Muscle of arm (tissue), 12 donors: ENCODE results near the gene KIAA1671. TPM values are rescaled to one million over a fixed set of nuclear protein-coding genes. Genes with fewer than 3 reads are reported as not detected.

ENCODE experiments used
- DNase-seq: peaks from one replicate; pipeline ENCODE4 v3.0.0-alpha.2; 2013
- polyA plus RNA-seq, 12 donors: library from polyadenylated mRNA; unstranded; fragments of 120-200 nt; gene quantifications; one replicate each; pipeline ENCODE4 v1.2.1, GENCODE V29; 2013; ENCODE audit not compliant: insufficient read length in 12 of 12

Gene KIAA1671
- polyA plus RNA-seq, 12 donors = 22.8 to 48.6 (median 33.3) TPM; not detected in 1

DNA sequence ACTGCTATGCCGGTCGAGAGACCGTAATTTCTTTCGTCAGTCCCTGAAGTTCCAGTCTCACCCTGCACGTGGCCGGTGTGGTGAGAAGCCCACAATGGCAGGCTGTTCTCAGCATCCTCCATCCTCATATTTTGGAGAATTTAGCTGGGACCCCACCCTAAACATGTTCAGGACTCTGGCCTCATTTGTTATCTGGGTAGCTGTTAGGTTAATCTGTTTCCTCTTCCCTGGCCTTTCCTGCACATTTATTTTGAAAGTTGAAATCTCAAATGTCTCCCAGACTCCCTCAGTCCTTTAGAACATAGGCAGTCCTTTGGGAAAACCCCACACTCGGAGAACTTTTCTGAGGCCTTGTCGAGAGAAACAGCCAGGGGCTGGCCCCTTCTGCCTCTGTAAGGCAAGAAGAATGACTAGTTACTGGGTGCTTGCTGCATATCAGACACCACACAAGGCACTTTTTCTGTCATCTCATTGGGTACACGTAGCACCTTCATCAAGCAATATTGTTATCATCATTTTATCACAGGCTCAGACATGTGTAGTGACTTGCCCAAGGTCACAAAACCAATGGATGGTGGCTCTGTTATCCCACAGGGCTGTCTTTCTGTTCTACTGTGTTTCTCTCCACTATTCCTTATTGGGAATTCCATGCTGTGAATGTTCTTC, 137.8 kb downstream of the KIAA1671 start:
- DNase-seq = no peak

DNA sequence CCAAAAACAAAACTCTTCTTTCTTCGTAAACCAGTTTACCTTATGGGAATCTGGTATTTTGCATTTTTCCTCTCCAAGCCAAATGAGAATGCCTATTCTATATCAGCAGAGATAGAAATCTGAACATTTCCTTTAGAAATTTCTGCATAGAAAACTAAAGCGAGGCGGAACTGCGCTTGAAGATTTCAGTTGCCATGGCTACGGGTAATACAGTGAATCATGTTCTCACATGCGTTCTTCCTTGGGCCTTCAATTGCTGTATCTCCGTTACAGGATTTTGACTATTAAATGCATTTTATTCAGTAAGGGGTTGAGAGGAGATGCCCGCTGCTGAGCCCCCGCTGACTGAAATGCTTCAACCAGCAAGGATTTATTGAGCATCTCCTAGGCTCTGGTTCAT, 138.9 kb downstream of the KIAA1671 start:
- no peak for DNase-seq

DNA sequence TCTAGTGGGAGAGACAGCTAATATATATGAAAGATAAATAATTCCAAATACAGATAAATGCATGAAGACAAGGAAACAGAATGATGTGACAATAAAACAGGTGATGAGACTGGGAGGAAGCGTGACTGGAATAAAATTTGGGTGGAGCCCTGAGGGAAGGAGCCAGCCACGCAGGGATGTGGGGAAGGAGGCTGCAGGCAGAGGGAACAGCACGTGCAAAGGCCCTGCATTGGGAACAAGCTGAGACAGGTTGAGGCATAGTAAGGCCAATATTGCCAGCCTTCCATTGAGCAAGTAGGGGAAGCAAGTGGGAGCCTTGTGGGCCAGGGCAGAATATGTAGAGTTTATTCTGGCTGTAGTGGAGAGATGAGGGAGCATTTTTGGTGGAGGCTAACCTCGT, 139.6 kb downstream of the KIAA1671 start:
- DNase-seq = no peak

DNA sequence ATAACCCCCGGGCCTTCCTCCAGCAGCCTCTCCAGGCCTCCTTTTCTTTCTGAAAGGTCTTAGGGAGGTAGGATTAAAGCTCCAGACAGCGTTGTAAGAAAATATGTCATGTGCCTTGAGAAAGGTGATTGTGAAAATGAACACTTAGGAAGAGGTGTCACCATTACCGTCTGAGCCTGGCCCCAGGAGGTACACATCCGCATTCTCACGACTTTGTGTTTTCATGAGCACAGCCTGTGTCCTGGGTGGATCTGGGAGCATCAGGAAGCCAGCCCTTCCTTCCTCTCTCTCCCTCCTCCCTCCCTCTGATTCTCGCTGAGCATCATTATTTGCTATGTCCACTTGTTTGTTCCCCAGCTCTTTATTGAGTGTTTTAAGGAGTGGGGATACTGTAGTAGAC, 142.1 kb downstream of the KIAA1671 start:
- no peak for DNase-seq

DNA sequence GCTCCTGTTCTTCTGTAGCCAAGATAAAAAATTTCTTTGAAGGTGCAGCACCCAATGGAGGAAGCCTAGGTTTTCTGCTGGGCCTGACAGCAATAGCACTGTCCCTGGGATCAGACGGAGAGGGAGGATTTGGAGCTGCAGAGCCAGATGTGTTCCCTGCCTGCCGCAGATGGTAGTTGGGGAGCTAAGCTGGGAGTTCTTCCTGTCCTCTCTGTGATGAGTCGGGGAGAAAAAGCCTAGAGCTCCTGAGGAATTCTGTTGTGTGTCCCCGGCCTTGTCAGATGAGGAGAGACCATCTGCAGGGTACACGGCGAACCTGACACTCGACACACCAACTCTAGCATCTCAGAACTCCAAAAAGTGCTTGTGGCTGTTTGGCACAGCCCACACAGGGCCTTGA, 143.4 kb downstream of the KIAA1671 start:
- DNase-seq = no peak

DNA sequence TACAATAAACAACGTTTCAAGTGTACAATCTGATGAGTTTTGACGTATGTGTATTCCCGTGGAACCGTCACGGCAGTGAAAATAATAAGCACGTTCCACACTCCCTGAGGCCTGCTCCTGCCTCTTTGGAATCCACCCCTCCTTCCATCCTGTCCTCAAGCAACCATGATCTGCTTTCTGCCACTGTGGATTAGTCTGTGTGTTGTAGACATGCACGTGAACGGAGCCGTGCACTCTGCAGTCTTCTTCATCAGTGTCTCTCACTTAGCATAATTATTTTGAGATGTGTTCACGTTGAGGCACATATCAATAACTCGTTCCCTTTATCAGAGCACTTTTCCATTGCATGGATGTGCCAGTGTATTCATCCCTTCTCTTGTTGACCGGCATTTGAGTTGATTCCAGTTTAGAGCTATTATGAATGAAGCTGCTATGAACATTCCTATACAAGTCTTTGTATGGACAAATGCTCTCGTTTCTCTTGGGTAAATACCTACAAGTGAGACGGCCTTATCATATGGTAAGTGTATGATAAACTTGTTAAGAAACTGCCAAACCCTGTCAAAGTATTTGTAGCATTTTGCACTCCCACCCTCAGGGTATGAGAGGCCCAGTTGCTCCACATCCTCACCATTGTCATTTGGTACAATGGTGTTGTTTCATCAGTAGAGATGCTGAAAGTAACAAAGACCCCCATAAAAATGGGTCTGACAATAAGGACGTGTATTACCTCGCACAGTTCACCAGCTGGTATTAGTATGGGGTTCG, 144.3 kb downstream of the KIAA1671 start:
- no peak for DNase-seq

DNA sequence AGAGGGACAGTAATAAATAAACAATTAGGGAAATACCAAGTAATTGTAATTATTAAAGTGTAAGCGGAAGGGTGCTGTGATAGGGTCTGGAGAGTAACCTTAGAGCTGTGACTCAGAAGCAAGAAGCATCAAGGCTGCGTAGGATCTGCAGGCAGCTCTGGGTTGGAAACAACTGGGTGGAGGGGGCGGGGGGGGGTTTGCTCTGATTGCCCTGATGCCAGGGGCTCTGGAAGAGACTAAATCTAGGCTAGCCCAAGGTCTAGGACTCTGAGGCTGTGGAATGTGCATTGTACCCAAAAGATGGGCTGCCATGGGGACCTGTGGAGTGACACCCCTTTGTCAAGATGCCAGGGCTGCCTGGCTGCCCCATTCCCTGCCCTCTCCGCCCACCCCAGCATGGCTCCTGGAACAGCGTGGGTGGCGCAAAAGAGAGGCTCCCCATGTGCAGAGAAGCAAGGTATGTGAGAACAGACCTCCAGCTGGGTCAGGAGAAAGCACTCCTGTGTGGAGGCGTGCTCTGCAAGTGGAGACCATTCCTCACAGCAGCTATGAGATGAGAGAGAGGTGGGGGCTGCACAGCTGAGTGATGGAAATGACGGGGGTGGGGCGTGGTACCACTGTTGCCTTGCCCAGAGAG, 146.0 kb downstream of the KIAA1671 start:
- no peak for DNase-seq

DNA sequence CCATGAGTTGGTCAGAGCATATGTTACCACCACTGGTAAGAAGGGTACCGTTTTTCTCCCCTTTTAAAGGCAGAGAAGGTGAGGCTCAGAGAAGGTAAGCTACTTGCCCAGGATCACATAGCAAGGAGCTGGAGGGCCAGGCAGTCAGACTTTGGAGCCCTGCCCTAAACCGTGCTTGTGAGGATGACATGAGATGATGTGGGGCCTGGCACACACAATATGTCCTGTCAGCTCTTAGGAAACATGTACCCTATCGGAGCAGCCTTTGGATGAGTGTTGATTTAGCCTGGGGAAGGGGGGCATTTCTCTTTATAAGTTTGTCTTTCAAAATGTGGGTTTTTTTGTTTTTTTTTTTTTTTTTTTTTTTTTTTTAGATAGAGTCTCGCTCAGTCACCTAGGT, 146.7 kb downstream of the KIAA1671 start:
- no peak for DNase-seq

DNA sequence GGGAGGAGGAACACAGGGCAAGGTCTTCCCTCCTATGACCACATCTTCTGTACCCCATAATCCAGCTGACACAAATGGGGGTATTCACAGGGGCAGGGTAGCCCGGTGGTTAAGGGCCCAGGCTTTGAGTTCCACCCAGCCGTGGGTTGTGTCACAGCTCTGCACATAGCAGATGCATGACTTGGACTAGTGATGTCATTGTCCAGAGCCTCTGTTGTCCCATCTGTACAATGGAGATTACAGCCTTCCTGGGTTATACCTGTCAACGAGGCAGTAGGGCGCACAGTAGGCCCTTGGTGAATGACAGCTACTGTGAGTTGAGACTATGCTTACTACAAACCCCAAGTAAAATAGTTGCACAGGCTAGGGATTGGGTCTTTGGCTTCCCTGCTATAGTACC, 147.9 kb downstream of the KIAA1671 start:
- DNase-seq = no peak

DNA sequence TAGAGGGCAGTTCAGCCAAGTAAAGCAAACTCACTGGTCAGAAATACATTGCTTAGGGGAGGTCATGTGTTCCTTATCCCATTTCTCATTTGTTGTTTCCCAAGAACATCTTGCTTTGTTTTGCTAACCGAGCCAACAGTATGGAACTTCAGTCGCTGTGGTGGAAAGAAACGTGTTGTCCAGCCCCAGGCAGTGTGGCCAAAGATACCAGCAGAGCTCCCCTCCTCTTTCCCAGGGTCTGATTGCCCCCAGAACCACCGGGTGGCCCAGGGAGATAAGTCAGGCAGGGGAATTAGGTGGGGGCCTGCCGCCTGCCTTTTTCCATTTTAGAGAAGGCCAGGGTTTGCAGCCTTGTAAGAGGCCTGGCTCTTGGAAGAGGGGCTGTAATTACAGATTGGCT, 148.4 kb downstream of the KIAA1671 start:
- DNase-seq = no peak

DNA sequence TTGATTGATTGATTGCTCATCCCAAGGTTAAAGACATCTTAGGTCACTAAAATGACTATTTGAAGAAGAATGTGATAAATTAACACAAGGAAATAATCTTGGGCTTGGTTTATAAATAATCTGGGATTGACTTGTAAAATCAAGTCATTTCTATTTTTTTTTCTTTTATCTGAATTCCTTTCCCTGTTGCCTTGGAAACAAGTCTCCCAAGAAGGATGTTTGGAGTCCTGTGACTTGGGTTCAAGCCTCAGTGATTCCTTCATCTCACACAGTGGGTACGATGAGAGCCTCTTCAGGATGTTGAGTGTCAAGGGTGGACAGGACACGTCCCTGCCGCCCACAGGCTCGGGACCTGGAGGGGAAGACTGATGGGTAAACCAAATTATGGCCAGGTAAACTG, 149.0 kb downstream of the KIAA1671 start:
- no peak for DNase-seq

DNA sequence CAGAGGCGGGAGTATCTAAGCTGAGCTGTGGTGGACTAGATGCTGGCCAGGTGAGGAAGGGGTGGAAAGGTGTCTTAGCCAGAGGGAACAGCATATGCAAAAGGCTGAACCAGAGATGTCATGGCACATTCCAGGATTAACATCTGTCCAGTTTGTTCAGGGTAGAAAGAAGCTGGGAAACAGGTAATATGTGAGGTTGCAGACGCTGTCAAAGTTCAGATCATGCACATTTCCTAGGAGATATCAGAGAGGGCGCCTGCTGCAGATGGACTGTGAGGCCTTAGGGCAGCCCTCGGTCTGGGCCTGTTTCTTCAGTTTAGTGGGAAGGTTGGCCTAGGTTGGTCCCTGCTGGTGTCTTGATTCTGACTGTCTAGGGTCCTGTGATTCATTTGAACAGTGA, 149.5 kb downstream of the KIAA1671 start:
- DNase-seq = no peak

DNA sequence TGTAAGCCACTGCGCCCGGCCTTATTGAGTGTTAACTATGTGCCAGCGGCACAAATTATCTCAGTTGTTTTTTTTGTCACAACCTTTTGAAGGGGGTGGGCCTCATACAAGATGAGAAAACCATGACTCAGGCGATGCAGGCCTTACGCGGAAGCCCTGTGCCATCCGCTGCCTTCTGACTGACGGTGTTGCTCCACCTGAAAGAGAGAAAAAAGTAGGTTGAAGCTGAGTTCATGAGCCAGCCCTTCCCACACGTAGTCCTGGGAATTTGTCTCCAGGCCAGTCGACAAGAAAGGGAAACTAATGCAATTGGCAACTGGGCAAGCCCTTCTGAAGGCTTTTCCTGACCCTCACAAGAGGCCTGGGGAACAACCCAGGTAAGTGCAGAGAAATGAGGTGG, 150.2 kb downstream of the KIAA1671 start:
- DNase-seq = no peak

DNA sequence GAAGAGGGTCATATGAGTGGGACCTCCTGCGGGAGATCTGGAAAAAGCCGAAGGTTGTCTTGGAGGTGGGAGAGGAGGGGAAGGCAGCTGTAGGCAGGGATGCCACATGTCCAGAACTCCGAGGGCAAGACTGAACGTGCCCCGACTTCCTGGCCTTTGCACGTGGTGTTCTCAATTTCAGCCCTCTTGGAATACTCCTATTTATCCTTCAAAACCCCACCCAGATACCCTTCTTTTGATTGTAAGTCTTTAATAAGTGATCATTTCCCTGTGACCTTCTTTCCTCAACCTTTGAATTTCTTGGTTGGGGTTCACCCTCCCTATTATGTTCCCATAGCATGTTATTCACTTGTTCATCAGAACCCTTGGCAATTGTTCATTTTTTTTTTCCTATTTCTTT, 151.9 kb downstream of the KIAA1671 start:
- DNase-seq = no peak

DNA sequence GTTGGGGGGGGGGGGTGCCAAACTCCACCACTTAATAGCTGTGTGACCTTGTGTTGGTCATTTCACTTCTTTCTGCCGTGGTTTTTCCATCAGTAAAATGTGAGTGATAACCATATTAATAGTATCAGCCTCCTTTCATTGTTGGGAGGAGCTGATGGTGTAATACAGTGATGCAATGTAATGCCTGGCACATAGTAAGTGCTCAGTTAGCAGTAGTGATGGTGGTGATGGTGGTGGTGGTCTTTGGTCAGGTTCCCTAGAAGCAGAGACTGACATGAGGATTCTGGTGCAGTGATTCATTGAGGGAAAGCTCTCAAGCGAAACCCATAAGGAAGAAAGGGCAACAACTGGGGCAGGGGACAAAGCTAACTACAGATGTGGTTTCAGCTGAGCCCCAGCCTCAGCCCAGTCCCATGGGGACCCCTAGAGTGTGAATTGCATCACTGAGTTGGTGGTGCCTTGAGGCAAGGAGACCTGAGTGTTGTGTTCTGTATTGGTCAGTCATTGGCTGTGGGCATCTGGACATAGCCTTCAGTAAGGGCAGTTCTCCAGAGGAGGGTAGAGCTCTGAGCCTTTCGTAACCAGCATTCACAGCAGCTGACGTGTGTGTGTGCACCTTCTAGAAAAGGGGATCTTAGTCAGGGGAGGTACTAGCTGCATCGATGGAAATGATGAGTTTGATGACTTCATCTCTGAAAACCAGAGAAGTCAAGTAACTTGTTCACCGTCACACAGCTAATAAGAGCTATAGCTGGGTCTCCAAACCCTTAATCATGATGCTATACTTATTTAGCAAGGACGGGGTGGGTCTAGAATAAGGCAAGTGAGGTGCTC, 153.5 kb downstream of the KIAA1671 start:
- DNase-seq = no peak

DNA sequence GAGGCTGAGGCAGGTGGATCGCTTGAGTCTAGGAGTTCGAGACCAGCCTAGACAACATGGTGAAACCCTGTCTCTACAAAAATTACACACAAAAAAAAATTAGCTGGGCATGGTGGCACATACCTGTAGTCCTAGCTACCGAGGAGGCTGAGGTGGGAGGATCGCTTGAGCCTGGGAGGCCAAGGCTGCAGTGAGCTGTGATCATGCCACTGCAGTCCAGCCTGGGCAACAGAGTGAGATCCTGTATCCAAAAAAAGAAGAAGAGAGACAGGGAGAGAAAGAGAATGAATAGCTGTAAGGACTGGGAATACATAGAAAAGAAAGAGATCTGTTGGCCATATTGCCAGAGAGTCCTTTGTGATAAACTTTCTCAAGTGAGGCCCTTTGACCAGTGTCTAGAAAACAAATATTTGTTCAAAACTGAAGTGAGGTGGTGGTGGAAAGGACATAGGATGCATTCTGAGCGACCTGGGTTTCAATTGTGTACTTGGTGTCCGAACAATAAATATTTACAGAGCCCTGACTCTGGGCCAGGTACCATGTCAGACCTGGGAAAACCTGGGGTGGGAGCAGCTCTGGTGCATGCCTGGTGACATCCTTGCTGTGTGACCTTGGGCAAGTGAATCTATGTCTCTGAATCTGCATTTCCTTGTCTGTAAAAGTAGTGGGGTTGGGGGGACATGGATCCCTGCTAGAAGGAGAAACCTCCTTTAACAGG, 157.5 kb downstream of the KIAA1671 start:
- DNase-seq = no peak

DNA sequence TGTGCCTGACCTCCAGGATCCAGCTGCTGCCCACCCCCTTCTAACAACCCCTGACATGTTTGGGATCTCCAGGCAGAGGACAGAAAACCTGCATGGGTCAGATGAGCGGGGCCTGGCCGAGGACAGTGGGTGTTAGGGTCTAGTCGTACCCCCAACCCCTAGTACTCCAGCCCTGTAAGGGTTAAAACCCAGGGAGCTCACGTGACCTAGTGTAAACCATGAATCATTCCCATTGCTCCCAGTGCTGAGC, 158.0 kb downstream of the KIAA1671 start:
- no peak for DNase-seq

DNA sequence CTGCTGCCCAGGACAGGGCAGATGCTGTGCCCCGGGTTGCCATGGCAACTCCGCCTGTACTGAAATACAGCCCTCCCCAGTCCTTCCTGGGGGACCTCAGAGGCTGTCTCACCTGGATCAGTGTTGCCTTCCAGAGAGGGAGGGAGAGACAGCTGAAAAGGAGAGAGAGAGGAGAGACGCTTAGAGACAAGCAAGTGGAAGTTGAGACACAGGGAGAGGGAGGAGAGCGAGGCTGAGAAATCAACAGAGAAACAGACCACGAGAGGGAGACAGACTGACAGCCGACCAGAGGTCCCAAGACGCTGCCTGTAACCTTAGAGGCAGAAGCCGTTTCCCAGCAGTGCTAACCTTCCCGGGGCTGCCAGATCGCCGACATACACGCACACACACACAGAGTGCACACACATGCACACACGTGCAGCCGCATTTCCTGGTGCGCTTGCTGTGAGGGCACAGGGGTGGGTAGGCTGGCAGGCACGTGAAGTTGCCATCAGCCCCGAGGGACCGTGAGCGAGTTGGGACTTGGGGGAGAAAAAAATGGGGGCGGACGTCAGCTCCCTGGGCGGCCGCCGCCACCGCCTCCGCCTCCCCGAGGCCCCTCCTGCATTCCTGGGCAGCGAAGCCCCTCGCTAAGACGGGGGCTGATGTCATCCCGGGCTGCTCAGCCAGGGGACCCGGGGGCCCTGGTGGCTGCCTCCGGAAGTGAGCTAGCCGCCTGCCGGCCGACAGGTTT, 158.5 kb downstream of the KIAA1671 start:
- peak; percentile 68 for DNase-seq

DNA sequence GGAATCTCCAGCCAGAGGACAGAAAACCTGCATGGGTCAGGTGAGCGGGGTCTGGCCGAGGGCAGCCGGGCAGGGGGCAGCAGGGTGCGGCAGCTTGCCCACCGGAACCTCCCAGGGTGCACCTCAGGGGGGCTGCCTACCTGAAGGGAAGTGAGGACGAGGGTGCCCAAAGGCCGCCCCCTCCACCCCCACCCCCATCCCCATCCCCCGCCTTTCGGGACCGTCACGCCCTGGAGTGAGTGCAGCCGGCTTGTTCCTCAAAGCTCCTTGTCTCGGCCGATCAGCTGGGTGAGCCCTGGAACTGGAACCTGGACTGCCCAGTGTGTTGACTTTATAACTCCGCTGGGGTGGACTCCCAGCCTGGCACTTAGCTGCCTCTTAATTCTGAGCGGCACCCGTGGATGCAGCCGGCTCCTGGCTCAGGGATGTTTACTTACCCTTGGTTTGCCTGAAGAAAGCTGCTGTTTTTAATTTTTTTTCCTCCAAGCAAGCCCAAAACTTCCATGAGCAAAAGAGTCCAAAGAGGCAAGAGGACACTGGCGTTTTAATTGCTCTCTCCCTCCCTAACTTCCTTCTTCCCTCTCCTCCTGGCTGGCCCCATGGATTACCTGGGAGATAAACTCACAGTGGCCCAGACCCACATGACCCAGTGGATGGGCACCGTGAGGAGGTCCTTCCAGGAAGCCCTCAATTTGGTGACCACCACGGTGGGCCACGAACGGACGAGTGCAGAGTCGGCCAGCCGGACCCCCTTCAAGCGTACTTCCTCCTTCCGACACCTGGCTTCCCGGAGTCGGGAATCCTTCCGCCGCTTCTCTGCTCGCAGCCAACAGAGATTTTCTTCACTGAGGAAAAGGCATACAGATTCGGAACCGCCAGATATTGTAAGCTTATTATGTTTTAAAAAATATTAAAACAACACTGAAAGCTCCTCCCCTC, 159.3 kb downstream of the KIAA1671 start:
- no peak for DNase-seq
